Posterior vena cava (tissue), 2 donors: Measurements from ENCODE around the gene CDT1. TPM values are rescaled to one million over a fixed set of nuclear protein-coding genes. Genes with fewer than 3 reads are reported as not detected.
A peak's percentile ranks its signal among the peaks of the same experiment; 100 is the strongest.

ENCODE experiments used
- DNase-seq: peaks from one replicate; pipeline ENCODE4 v3.0.0-alpha.2; 2020; ENCODE audit warnings: low spot score
- intact Hi-C, 2 donors: fragments of 100-400 bp; cut with DNase I; formaldehyde crosslinking; loops; one replicate each; pipeline versions ENCODE4 v1.14.1 to v1.14.2; 2022 to 2023
- total RNA-seq, 2 donors: library from RNA; stranded (reverse); fragmentation: NEBNext Ultra II Directional; extraction: Animal tissue kit (Norgen Biotek cat#: 25700); gene quantifications; one replicate each; pipeline ENCODE4 v1.2.1, GENCODE V29; 2021
- donor health status: DM: yes; HTN: yes; CAD: no.
- donor health status: DM: yes; HTN: yes; CAD: no.

Gene CDT1
- total RNA-seq, 2 donors from 2014 or later = 0.57 to 2.0 TPM

DNA sequence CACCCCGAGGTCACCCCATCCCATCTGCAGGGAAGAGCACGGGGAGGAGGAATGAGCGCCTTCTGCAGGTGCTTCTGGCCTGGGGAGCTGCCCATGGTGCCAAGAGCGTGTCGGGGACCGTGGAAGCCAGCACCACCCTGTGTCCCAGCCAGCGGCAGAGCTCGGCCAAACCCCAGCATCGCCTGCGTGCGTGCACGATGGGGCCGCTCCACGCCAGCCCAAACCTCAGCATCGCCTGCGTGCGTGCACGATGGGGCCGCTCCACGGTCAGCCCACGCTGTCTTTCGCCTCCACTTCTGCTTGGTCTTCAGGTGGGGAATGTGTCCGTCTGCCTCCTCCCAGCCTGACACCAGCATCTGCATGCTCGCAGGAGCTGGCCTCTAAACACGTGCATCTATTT lies 39.2 kb downstream of the CDT1 start:
- DNase-seq = no peak
- intact Hi-C loops = no loop called here

DNA sequence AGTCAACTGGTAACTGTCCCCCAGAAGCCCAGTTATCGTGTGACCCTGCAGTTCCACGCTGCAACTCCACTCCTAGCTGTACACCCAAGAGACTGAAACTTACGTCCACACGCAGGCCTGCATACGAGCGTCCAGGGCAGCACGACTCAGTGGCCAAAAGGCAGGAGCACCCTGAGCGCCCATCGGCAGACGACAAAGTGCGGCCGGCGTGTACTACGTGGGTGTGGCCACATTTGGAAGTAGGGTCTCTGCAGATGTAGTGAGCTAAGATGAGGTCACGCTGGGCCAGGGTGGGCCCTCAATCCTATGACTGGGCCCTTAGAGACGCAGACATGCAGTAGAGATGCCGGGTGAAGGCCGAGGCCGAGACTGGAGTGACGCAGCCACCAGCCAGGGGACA lies 39.7 kb downstream of the CDT1 start:
- no peak for DNase-seq

DNA sequence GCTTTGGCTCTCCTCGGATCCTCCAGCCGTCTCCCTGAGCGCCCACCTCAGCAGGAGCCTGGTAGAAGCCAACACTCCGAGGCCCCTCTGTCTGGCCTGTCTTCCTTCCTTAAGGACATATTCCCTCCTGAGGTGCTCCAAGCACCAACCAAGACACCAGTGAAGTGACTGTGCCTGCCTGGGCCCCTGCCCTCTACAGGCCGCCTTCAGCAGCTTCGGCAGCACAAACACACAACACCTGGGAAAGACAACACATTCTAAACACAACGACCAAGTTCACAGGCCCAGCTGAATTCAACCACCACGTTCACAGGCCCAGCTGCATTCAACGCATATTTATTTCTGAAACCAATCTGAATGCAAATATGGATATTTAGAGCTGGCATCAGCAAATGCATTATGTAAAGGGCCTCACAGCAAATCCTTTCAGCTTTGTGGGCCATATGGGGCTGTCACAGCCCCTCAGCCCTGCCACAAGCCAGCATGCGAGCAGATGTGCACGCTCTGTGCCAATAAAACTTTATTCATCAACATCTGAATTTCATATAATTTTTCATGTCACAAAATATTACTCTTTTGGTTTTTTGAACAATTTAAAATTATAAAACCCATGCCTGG lies 40.9 kb downstream of the CDT1 start:
- DNase-seq = no peak
- intact Hi-C loops = no loop called here

More for the DNA sequence above, 39.7 kb downstream of the CDT1 start:
- intact Hi-C loops = no loop called here

- DNase-seq = no peak
- intact Hi-C loops = no loop called here
These were observed 42.5 kb downstream of the CDT1 start for GRCh38 chr16:88846088-88846487.

GRCh38 chr16:88847654-88848053 lies 44.1 kb downstream of the CDT1 start:
- no peak for DNase-seq
- intact Hi-C loops = no loop called here

GRCh38 chr16:88848557-88848956 lies 45.0 kb downstream of the CDT1 start:
- no peak for DNase-seq
- intact Hi-C loops = no loop called here

DNA sequence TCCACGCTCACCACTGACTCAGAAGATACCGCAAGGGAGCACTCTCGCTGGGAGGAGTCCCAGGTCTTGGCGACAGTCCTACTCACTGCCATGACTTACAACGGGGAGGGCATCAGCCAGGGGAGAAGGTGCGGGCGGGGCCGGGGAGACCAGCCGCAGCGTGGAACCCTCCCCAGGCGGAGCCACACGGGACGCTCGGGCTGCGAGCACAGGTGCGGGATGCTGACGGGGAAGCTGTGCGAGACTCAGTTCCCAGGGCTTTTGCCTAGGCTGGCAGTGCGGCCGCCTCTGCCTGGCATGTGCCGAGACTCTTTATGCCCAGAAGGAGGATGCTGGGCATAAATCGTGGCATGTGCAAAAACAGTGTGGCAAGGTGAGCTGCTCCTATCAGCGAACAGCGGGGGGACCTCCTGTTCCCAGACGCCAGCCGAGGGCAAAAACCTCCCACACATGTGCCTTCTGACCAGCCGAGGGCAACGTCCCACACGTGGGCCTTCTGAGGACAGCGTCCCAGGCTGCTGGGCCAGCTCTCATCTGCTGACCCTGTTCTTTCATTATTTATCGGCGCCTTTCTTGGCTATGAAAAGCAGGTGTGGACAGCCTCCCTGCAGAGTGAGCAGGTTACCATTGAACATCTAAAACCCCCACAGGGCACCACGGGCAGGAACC lies 47.1 kb downstream of the CDT1 start:
- no peak for DNase-seq
- intact Hi-C loops = no loop called here

- DNase-seq = no peak
- intact Hi-C loops = no loop called here
These were observed 48.0 kb downstream of the CDT1 start for GRCh38 chr16:88851616-88852015.

GRCh38 chr16:88853325-88853941 lies 49.8 kb downstream of the CDT1 start:
- intact Hi-C loops = no loop called here

GRCh38 chr16:88854306-88855111 lies 50.9 kb downstream of the CDT1 start:
- DNase-seq = no peak
- intact Hi-C loops = no loop called here

More at GRCh38 chr16:88853325-88853941, 49.8 kb downstream of the CDT1 start:
- DNase-seq = no peak

- intact Hi-C loops = no loop called here
- DNase-seq = no peak
These were observed 51.6 kb downstream of the CDT1 start for GRCh38 chr16:88855176-88855575.

DNA sequence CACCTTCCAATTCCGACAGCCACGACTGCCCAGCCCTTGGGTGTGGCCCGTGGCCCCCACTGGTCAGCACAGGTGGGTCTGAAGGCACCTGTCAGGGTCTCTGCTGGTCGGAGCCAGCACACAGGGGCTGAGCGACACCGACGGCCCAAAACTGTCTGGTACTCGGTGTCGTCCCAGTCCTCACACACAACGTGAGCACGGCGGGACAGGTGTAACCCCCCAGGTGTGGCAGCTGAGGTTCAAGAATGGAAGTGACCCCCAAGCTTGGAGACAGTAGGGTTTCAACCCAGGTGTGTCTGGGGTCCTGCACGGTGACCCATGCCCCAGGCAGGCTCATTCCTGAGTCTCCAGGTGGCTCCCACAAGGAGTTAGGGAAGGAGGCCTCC lies 52.1 kb downstream of the CDT1 start:
- intact Hi-C loops = no loop called here
- no peak for DNase-seq

- intact Hi-C loops = no loop called here
- DNase-seq = no peak
These were observed 52.7 kb downstream of the CDT1 start for GRCh38 chr16:88856122-88856827.

GRCh38 chr16:88856828-88857727 lies 53.5 kb downstream of the CDT1 start, which contains the start of the genes GALNS and TRAPPC2L:
Gene GALNS (minus strand): TSS chr16:88856947. CDS start chr16:88856877, 70 bp downstream.
Gene TRAPPC2L (plus strand): TSS chr16:88857127. CDS start chr16:88857151, 24 bp downstream.
- intact Hi-C loops = no loop called here
- DNase-seq = peak; percentile 100

DNA sequence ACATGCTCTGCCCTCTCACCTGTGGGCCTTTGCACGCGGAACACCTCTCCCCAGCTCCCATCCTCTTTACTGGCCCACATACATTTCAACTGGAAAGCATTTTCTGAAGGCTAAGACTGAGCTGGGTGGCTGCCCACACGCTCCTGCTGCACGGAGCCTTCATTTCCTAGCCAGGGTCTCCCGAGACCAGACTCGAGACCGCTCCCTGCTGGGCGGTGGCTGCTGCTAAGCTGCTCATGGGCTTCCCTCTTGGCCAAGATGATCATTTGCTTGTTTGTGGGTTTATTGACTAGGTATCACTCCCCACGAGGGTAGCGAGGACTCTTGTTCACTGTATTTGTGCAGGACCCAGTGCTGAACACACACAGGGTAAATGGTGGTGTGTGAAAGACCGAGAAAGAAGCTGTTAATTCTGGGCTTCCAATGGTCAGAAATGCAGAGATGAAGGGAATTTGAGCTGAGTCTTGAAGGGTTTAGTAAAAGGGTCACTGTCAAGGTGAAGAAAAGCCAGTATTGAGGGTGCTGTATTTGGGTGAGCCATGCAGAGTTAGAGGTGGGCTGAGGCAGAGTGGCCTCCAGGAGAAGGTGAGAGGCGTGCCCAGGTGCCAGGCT lies 54.2 kb downstream of the CDT1 start:
- DNase-seq = peak; percentile 92
- intact Hi-C loops = no loop called here
